LNCAP (cell line): ENCODE results near the gene IL33.

Source experiments
- TF ChIP-seq, protein P1 (sequence below): fragments of 450-650 bp; IDR thresholded peaks from 2 replicates; pipeline ENCODE4 v1.5.1; 2017; ENCODE audit warnings: mild to moderate bottlenecking

IL33 gene

DNA sequence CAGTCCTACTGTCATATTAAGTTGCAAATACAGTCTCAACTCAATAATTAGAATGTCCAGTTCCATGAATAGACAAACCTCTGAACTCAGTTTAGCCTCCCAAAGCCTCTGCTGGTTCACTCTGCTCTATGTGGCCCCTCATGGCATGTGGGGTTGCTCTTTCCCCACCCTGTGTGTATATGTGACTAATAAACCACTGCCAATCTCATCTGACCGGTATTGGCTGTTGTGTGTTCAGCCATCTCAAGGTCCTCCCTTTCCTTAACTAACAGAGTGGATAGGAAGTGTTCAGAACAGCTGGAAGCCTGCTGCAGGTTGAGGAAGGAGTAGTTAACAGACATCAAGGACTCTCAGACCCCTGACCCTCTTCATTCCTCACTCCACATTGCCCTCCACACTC is 55.3 kb downstream of the IL33 start:
- TF ChIP-seq, protein P1, sequence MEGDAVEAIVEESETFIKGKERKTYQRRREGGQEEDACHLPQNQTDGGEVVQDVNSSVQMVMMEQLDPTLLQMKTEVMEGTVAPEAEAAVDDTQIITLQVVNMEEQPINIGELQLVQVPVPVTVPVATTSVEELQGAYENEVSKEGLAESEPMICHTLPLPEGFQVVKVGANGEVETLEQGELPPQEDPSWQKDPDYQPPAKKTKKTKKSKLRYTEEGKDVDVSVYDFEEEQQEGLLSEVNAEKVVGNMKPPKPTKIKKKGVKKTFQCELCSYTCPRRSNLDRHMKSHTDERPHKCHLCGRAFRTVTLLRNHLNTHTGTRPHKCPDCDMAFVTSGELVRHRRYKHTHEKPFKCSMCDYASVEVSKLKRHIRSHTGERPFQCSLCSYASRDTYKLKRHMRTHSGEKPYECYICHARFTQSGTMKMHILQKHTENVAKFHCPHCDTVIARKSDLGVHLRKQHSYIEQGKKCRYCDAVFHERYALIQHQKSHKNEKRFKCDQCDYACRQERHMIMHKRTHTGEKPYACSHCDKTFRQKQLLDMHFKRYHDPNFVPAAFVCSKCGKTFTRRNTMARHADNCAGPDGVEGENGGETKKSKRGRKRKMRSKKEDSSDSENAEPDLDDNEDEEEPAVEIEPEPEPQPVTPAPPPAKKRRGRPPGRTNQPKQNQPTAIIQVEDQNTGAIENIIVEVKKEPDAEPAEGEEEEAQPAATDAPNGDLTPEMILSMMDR: no peak

DNA sequence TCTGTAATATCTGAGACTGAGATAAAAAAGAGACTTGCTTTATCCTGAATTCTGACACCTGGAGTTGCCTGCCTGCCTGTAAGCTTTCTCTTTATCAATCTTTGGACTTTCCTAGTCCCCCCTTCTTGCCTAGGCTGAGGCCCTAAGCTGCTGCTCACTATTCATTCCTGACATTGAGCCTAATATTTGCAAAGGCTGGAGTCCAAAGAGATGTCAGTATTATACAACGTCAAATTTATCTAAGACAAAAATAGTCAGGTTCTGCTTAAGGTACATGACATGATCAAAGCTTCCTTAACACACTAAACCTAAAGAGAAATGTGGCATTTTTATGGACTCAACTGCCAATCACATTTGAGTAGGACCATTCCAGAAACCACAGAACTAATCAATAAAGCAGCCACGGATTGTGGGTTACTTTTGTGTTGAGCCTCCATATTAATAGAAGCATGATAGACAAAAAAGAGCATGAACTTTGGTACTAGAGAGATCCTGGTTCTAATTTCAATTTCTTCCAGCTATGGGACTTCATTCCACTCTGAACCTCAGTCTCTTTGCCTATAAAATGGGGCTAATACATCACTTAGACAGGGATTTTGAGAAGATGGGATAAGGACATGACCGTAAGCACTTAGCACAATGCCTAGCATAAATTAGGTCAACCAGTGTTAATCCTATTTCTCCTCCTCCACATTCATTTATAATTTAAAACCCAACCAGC is 56.1 kb downstream of the IL33 start:
- TF ChIP-seq, protein P1: no peak

DNA sequence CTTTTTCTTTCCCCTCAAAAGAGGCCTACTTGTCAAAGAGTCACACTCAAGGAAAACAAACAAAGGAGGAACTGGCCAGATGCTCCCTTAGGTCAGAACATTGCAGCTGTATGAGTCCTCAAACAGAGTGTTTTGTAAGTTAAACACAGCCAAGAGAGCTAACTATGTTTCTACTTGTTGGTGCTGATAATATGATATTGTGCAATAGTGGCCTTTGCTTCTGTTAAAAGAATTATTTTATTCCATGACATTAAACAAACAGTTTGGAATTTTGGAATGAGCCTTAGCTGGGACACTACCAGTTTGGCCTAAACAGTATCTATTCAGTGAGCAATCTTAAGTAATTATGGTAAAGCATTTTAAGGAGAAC is 56.6 kb downstream of the IL33 start:
- TF ChIP-seq, protein P1: no peak

DNA sequence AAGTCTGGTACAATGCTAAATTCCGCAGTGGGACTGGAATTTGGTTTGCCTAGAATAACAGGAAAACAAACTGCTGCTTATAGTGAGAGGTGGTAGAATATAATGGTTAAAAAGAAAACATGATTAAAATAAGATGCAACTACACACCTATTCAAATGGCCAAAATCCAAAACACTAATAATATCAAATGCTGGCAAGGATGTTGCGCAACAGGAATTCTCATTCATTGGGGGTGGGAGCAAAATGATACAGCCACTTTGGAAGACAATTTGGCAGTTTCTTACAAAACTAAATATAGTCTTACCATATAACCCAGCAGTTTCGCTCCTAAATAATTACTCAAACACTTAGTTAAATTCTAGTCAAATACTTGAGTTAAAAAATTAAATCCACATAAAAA is 61.8 kb downstream of the IL33 start:
- TF ChIP-seq, protein P1: no peak

DNA sequence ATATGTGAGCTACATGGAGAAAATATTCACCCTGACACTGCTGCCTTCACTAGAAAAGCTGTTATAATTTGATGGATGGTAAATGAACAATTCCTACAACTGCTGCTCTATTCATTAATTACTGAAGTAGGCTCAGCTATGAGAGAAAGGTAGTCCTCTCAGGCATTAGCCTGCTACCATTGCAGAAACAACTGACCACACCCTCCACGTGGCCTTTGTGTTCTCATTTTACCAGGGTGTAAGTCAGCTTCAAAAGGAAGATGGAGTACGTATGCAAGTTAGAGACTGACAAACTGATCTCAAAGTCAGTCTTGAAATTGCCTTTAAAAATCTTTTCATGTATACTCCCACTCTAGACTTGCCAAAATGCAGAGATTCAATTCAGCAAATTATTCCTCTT is 86.3 kb downstream of the IL33 start:
- TF ChIP-seq, protein P1: no peak

DNA sequence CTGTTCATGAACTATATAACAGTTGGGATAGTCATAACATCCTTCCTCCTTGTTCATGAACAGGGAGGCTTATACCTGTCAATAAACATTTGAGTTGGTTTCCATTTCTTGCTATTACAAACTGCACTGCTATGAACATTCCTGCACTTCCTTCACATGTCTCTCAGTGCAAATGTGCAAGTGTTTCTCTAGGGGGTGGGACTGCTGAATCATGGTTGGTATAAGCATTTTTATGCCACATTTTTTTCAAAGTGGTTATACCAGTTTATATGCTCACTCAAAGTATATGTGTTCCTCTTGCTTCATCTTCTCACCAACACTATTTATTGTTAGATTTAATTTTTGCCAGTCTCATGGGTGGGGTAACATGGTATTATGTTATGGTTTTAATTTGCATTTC is 86.8 kb downstream of the IL33 start:
- TF ChIP-seq, protein P1: no peak

DNA sequence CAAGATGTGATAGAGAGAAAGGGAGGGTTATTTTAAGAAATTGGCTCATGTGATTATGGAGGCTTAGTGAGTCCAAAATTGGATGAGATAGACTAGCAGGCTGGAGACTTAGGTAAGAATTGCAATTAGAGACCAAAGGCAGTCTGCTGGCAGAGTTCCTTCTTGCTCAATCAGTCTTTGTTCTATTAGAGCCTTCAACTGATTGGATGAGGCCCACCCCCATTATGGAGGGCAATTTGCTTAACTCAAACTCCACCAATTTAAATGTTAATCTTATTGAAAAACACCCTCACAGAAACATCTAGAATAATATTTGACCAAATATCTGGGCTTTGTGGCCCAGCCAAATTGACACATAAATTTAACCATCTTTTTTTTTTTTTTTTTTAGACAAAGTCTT is 88.6 kb downstream of the IL33 start:
- TF ChIP-seq, protein P1: no peak
